SK-N-MC (cell line): ENCODE data around the gene KIFBP.

ENCODE experiments used
- EZH2 ChIP-seq: fragments of 200-600 bp; sonication (generic); IDR thresholded peaks from one replicate; pipeline ENCODE4 v1.6.1; 2017; ENCODE audit warnings: antibody characterized with exemption
- POLR2AphosphoS5 ChIP-seq: IDR thresholded peaks from 2 replicates; pipeline ENCODE4 v1.6.1; 2012; ENCODE audit warnings: mild to moderate bottlenecking, low read depth, low read length, borderline replicate concordance

DNA sequence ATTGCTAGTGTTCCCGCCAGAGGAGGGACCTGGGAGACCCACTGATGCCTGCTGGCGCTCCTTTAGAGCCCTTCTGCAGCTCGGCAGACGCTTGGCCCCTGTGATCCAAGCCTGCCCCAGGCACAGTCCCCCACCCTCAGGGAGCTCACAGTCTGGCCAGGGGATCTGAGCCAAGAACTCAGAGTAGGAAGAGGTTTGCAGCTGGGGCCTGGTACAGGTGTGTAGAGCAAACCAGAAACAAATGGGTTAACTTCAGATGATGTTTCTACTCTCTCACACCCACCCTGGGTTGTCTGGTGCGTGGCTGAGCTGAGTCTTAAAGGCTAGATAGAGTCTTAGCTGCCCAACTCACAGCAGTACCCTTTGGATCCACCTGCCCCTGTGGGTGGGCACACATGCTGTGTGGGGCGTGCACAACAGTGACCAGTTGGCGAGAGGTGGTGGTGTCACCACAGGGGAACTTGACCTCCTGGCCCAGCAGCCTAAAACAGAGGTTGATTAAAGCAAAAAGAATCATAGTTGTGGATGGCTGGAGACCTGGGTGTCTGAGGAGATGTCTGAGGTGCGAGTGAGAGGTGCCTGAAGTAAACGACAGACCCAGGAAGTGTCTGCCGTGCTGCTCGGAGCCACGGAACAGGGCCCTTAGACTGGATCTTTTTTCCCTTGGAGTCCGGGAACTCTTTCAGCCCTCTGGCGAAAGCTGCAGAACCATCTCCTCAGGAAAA lies 68.1 kb downstream of the KIFBP start:
- no peak for TF ChIP-seq POLR2AphosphoS5
- no peak for TF ChIP-seq EZH2
